ENCODE results near the gene MAP7. TPM values are rescaled to one million over a fixed set of nuclear protein-coding genes. Genes with fewer than 3 reads are reported as not detected.
"Not testable (repeated sequence)": the region's sequence is repeated elsewhere in the genome, so short reads cannot be mapped to it uniquely, and the experiment has no call there.

The MAP7 gene
- total RNA-seq, 1 donor from 2014 or later = 3.2 TPM

- ATAC-seq (no peak), DNase-seq (ENCODE audit: missing footprints) (no peak)
- intact Hi-C loops (cut with DNase I) = no loop called here
Observed at GRCh38 chr6:136378888-136379287, 171.3 kb downstream of the MAP7 start.

GRCh38 chr6:136375836-136376235, 174.4 kb downstream of the MAP7 start:
- DNase-seq (ENCODE audit: missing footprints); ATAC-seq; intact Hi-C loops (cut with DNase I): not testable (repeated sequence)

GRCh38 chr6:136371959-136372358, 178.3 kb downstream of the MAP7 start:
- intact Hi-C loops (cut with DNase I) = no loop called here
- no peak for ATAC-seq
- DNase-seq (ENCODE audit: missing footprints) = peak; percentile 35

GRCh38 chr6:136370988-136371728, 179.1 kb downstream of the MAP7 start:
- intact Hi-C loops (cut with DNase I) = no loop called here
- DNase-seq (ENCODE audit: missing footprints) = no peak
- ATAC-seq = no peak

GRCh38 chr6:136365776-136366354, 184.4 kb downstream of the MAP7 start:
- ATAC-seq = peak; percentile 42
- intact Hi-C loops (cut with DNase I) = no loop called here

GRCh38 chr6:136362421-136363356, 187.5 kb downstream of the MAP7 start:
- DNase-seq (ENCODE audit: missing footprints) = no peak
- intact Hi-C loops (cut with DNase I) = no loop called here
- ATAC-seq = no peak

More at GRCh38 chr6:136365776-136366354, 184.4 kb downstream of the MAP7 start:
- DNase-seq (ENCODE audit: missing footprints) = peak; percentile 88

GRCh38 chr6:136361787-136362186, 188.4 kb downstream of the MAP7 start:
- intact Hi-C loops (cut with DNase I) = no loop called here
- no peak for DNase-seq (ENCODE audit: missing footprints)
- no peak for ATAC-seq

GRCh38 chr6:136360783-136361182, 189.4 kb downstream of the MAP7 start:
- DNase-seq (ENCODE audit: missing footprints) = no peak
- ATAC-seq = no peak
- intact Hi-C loops (cut with DNase I) = no loop called here

GRCh38 chr6:136359851-136360250, 190.4 kb downstream of the MAP7 start:
- no peak for DNase-seq (ENCODE audit: missing footprints)
- intact Hi-C loops (cut with DNase I) = no loop called here

GRCh38 chr6:136351518-136352110, 198.6 kb downstream of the MAP7 start:
- intact Hi-C loops (cut with DNase I) = no loop called here
- ATAC-seq (peak; percentile 34), DNase-seq (ENCODE audit: missing footprints) (no peak)

More at GRCh38 chr6:136359851-136360250, 190.4 kb downstream of the MAP7 start:
- ATAC-seq = no peak

GRCh38 chr6:136350914-136351313, 199.3 kb downstream of the MAP7 start:
- no peak for DNase-seq (ENCODE audit: missing footprints)
- intact Hi-C loops (cut with DNase I) = no loop called here
- ATAC-seq = no peak

- intact Hi-C loops (cut with DNase I) = no loop called here
- ATAC-seq (no peak), DNase-seq (ENCODE audit: missing footprints) (no peak)
Observed at GRCh38 chr6:136347847-136348246, 202.4 kb downstream of the MAP7 start.

- DNase-seq (ENCODE audit: missing footprints) (no peak), ATAC-seq (no peak)
- intact Hi-C loops (cut with DNase I) = no loop called here
Observed at GRCh38 chr6:136345145-136345544, 205.1 kb downstream of the MAP7 start.

- DNase-seq (ENCODE audit: missing footprints) (no peak), ATAC-seq (no peak)
- intact Hi-C loops (cut with DNase I) = no loop called here
Observed at GRCh38 chr6:136344420-136344819, 205.8 kb downstream of the MAP7 start.

GRCh38 chr6:136343700-136344099, 206.5 kb downstream of the MAP7 start:
- ATAC-seq = no peak
- no peak for DNase-seq (ENCODE audit: missing footprints)
- intact Hi-C loops (cut with DNase I) = no loop called here

- ATAC-seq = no peak
- intact Hi-C loops (cut with DNase I) = no loop called here
Observed at GRCh38 chr6:136343275-136343674, 206.9 kb downstream of the MAP7 start.

GRCh38 chr6:136341967-136342366, 208.3 kb downstream of the MAP7 start:
- no peak for DNase-seq (ENCODE audit: missing footprints)

More at GRCh38 chr6:136343275-136343674, 206.9 kb downstream of the MAP7 start:
- no peak for DNase-seq (ENCODE audit: missing footprints)

GRCh38 chr6:136341367-136341766, 208.9 kb downstream of the MAP7 start:
- intact Hi-C loops (cut with DNase I) = no loop called here
- DNase-seq (ENCODE audit: missing footprints) (no peak), ATAC-seq (no peak)

More at GRCh38 chr6:136341967-136342366, 208.3 kb downstream of the MAP7 start:
- ATAC-seq = no peak
- intact Hi-C loops (cut with DNase I) = no loop called here

- intact Hi-C loops (cut with DNase I) = no loop called here
- no peak for ATAC-seq
- no peak for DNase-seq (ENCODE audit: missing footprints)
Observed at GRCh38 chr6:136338486-136338885, 211.7 kb downstream of the MAP7 start.
